Measurements from ENCODE around the gene PHLDB1. TPM values are rescaled to one million over a fixed set of nuclear protein-coding genes. Genes with fewer than 3 reads are reported as not detected.
A peak's percentile ranks its signal among the peaks of the same experiment; 100 is the strongest.
"Not testable (repeated sequence)": the region's sequence is repeated elsewhere in the genome, so short reads cannot be mapped to it uniquely, and the experiment has no call there.

Gene PHLDB1
- 562 TPM for total RNA-seq
- long read RNA-seq, full-length matches to known transcripts = 28 of 506 reads
- long read RNA-seq, partial matches to known transcripts = 406 of 506 reads
- long read RNA-seq, other reads (novel, unspliced or antisense) = 72 of 506 reads

- DNase-seq (ENCODE audit: low spot score) = peak; percentile 91
These were observed at the start of gene PHLDB1 for GRCh38 chr11:118607401-118608359. Gene PHLDB1, plus strand, starts transcription at chr11:118607615. Its CDS starts 6,222 bp downstream, at chr11:118613837.

DNA sequence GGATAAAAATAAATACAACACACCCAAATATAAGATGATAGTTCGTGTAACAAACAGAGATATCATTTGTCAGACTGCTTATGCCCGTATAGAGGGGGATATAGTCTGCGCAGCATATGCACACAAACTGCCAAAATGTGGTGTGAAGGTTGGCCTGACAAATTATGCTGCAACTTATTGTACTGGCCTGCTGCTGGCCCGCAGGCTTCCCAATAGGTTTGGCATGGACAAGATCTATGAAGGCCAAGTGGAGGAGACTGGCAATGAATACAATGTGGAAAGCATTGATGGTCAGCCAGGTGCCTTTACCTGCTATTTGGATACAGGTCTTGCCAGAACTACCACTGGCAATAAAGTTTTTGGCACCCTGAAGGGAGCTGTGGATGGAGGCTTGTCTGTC is 46.6 kb upstream of the PHLDB1 start:
- DNase-seq (ENCODE audit: low spot score) = peak; percentile 60

DNA sequence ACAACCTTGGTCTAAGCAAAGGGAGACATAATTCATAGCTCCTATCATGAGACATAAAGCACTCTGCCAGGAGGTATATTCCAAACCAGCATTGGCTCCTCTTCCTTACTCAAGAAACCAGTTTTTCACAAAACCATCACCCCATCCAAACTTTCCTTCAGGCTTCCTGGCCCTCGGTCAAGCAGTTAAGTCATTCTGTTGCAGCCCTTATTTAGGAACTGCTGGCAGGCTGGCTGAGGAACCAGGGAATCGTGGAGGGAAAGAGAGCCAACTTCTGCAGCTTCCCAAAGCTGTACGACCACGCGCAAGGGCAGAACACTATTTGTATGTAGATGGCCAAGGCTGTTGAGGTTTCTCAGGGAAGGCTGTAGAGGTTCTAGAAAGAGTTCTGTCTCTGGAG is 42.4 kb upstream of the PHLDB1 start:
- peak; percentile 59 for DNase-seq (ENCODE audit: low spot score)

DNA sequence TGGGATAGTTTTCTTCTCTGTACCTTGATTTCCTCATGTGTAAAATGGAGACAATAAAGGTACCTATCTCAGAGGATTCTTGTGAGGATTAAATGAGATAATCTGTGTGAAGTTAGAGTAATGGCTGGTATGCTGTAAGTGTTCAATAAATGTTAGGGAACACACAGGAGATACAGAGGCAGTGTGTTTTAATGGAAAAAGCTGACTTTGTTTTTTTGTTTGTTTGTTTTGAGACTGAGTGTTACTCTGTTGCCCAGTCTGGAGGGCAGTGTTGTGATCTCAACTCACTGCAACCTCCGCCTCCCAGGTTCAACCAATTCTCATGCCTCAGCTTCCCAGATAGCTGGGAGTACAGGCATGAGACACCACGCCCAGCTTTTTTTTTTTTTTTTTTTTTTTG is 37.7 kb upstream of the PHLDB1 start:
- DNase-seq (ENCODE audit: low spot score) = no peak

DNA sequence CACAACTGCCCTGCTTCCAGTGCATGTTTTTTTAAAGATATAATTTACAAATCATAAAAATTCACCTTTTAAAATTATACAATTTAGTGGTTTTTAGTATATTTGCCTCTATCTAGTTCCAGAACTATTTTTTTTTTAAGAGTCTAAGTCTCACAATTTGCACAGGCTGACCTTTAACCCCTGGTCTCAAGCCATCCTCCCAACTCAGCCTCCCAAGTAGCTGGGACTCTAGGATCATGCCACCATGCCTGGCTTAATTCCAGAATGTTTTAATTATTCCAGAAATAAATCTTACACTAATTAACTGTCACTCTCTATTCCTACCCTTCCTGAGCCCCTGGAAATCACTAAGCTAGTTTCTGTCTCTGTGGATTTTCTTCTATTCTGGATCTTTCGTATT is 36.6 kb upstream of the PHLDB1 start:
- DNase-seq (ENCODE audit: low spot score) = no peak

GRCh38 chr11:118571701-118572060 is 35.7 kb upstream of the PHLDB1 start:
- peak; percentile 81 for DNase-seq (ENCODE audit: low spot score)

DNA sequence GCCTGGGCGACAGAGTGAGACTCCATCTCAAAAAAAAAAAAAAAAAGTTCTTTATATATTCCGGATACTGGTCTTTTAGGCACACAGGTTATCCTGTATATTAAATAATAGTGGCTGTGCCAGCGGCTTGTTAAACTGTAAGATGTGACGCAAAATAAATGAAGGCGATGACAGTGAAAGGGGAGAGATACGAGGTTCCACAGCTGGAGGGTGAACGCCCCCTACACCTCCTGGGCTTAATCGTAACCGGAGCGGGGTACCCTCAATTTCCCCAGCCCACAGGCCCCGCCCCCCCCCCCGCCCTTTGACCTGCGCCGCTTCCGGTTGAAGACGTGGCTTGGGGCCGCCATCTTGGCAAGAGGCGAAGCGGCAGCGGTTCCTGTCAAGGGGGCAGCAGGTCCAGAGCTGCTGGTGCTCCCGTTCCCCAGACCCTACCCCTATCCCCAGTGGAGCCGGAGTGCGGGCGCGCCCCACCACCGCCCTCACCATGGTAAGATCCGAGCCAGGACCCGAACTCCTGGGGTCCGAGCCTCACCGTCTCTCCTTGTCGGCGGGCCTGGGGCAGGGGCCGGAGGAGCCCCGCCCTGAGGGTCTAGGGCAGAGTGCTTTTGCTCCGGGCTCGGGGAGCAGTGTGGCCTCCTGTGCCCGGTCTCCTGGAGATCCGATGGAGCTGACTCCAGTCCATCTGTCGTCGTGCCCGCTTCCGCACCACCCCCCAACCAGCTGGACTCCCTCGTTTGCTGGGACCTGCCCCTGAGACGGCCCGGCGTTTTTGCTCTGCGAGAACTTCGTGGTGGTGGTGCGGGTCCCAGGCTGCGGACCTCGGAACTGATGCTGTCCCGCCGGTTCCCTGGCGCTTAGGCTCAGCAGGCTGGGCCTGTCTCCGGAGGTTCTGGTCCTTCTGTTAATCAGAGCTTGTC is 35.1 kb upstream of the PHLDB1 start, which contains the start of gene ARCN1:
ARCN1 (plus strand) TSS at position 349 of the 920 bp plus-strand sequence; CDS start at position 488, 139 bp downstream.
- peak; percentile 93 for DNase-seq (ENCODE audit: low spot score)

DNA sequence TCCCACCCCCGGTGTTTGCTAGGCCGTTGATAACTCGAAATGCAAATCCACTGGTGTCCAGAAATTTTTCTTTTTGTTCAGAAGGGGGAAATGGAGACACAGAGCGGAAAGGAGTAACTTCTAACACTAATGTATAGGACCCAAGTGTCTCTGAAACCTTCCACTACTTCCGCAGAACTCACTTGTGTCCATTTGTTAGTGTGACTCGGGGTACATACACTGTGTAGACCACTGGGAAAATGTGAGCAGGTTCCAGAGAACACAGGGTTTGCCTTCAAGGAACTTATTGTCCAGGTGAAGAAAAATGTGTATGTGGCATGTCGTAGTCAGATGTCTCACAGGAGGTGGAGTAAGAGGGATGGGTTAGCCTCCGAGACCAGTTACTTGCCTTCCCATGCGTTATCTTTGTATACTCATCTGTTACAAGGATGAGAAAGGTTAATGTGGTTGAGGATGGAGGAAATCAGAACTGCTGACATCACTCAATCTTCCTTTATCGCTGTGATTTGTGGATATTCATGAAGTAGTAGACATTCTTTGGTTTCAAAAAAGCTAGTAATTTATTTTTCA is 34.3 kb upstream of the PHLDB1 start:
- DNase-seq (ENCODE audit: low spot score) = no peak

- no peak for DNase-seq (ENCODE audit: low spot score)
These were observed 32.8 kb upstream of the PHLDB1 start for GRCh38 chr11:118574636-118575035.

GRCh38 chr11:118577995-118578394 is 29.4 kb upstream of the PHLDB1 start:
- not testable (repeated sequence) for DNase-seq (ENCODE audit: low spot score)

DNA sequence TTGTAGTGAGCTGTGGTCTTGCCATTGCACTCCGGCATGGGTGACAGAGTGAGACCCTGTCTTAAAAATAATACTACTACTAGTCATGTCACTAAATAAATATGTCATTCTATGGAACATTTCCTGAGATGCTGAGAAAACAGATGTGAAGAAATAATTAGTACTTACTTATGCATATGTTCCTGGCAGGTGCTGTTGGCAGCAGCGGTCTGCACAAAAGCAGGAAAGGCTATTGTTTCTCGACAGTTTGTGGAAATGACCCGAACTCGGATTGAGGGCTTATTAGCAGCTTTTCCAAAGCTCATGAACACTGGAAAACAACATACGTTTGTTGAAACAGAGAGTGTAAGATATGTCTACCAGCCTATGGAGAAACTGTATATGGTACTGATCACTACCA is 26.4 kb upstream of the PHLDB1 start:
- DNase-seq (ENCODE audit: low spot score) = no peak

- DNase-seq (ENCODE audit: low spot score) = no peak
These were observed 19.5 kb upstream of the PHLDB1 start for GRCh38 chr11:118587952-118588351.

DNA sequence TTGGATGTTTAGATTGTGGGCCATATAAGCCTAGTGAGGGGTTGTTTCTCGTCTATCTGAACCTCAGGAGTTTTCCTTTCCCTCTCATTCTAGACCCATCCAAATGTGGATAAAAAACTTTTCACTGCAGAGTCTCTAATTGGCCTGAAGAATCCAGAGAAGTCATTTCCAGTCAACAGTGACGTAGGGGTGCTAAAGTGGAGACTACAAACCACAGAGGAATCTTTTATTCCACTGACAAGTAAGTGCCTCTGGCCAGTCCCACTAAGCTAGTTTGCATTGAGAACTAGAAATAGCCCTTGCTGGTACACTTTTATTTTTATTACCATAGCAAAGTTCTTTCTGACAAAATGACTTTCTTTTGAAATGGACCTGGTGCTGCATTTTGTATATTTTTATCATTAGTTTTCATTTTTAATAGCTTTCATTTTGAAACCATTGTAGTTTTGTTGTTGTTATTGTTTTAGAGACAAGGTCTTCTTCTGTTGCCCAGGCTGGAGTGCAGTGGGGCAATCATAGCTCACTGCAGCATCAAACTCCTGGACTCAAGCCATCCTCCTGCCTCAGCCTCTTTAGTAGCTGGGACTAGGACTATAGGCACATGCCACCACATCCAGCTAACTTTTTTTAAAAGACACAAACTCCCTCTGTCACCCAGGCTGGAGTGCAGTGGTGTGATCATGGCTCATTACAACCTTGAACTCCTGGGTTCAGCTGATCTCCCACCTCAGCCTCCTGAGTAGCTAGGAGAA is 14.6 kb upstream of the PHLDB1 start:
- DNase-seq (ENCODE audit: low spot score) = peak; percentile 45

DNA sequence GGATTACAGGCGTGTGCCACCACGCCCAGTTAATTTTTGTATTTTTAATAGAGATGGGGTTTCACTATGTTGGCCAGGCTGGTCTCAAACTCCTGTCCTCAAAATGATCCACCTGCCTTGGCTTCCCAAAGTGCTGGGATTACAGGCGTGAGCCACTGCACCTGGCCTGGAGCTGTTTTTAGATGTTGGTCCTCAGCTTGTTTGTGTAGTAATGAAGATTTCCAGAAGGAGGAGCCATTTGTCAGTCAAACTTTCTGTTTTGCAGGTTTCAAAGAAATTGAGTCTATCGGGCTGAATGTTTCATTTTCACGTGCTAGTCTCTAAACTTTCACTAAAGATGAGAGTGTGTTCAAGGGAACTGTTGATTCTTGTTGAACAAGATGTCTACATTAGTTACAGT is 12.4 kb upstream of the PHLDB1 start:
- DNase-seq (ENCODE audit: low spot score) = not testable (repeated sequence)

DNA sequence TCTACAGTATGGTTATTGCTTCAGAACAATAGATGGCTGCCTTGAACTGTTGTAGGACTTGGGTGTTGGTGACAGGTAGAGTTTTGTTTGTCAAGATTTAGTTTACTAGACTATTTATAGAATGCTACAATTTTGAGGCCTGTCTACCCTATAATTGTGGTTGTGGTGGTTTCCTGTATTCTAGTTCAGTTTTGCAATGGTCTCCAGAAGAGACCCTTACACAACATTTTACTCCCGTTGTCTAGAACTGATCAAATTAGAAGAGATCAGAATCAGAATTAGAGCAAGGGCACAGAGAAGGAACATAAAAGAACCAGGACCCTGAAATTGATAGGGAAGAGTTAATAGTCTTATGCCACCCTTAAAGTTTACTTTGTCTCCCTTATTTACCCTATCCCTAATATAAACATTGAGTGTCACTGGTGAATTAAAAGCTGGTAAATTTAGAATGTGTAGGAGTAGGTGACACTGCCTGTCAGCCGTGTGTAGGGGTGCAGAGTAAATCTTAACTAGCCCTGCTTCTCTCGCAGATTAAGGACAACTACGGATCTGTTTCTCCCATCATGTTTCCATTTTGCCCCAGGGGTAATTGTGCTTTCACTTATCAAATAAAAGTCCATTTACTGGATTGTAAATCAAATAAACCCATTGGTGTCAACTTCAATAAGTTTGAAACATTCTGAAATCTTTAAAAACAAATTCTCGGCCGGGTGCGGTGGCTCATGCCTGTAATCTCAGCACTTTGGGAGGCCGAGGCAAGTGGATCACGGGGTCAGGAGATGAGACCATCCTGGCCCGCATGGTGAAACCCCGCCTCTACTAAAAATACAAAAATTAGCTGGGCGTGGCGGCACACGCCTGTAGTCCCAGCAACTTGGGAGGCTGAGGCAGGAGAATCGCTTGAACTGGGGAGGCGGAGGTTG is 10.9 kb upstream of the PHLDB1 start:
- DNase-seq (ENCODE audit: low spot score) = peak; percentile 55

DNA sequence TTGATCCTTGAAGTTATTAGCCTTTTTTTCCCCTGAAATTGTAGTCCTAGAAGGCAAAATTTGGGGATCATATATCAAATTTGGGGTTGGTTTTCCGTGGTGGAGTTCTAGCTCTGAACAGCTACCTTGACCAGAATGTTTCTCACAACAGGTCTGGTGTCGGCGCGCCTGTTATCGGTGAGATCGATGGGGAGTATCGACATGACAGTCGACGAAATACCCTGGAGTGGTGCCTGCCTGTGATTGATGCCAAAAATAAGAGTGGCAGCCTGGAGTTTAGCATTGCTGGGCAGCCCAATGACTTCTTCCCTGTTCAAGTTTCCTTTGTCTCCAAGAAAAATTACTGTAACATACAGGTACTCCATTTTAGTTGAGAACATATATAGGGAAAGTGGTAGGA is 9.9 kb upstream of the PHLDB1 start:
- peak; percentile 30 for DNase-seq (ENCODE audit: low spot score)

DNA sequence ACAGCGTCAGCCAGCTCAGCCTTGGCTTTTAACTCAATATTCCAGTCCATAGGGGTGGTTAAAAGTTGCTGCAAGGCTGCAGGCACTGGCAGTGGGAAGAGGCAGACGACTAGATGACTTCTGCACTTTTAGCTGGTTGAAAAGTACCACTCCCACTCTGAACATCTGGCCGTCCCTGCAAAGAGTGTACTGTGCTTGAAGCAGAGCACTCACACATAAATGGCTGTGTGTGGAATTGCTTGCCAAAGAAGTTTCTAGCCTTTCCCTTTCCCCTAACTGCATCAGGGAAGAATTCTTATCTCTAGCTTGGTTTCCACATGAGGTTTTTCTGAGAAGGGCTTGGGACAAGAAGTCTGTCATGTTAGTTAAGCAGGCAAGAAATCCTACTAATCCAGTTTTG is 5.1 kb upstream of the PHLDB1 start:
- peak; percentile 45 for DNase-seq (ENCODE audit: low spot score)

DNA sequence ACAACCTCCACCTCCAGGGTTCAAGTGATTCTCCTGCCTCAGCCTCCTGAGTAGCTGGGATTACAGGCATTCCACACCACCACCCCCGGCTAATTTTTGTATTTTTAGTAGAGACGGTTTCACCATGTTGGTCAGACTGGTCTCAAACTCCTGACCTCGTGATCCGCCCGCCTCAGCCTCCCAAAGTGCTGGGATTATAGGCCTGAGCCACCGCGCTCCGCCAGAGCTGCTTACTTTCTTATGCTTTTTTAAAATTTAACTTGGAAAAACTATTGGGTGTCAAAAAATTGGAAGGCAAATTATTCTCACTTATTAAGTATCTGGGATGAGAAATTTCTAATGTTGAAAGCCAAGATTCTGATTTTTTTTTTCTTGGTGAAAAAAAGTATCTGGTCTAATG is 3.7 kb upstream of the PHLDB1 start:
- DNase-seq (ENCODE audit: low spot score) = peak; percentile 18

DNA sequence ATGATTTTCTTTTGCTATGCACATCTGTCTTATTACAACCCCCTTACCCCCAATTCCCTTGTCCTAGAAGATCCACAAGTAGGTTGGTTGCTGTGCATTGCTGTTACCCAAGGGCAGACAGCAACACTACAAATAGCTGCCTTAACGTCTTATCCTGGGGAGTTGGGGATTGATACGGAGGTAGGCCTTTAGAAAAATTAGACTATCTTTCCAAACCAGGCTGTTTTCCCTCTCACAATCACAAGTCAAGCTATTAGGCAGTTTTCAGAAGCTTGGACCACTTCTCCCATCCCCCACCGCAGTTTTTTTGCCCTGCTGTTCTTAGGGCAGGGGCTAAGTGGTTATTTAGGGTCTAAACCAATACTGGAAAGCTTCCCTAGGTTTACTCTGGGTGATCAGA is 2.8 kb upstream of the PHLDB1 start:
- peak; percentile 18 for DNase-seq (ENCODE audit: low spot score)
